HepG2 (cell line): Measurements from ENCODE around the gene GSTP1. TPM values are rescaled to one million over a fixed set of nuclear protein-coding genes. Genes with fewer than 3 reads are reported as not detected.

Source experiments
- EP300 ChIP-seq, 3 experiments: sonication (generic) in 1 of 3; formaldehyde crosslinking in 1 of 3; IDR thresholded peaks; 2 replicates each; pipeline versions ENCODE4 v1.5.1 to v1.6.1; 2011 to 2020; ENCODE audit warnings: low read depth in 2 of 3, low read length in 2 of 3, borderline replicate concordance in 1 of 3, improper control_type of control experiment in 1 of 3, mild to moderate bottlenecking in 1 of 3, missing genetic modification reagents in 1 of 3, moderate library complexity in 1 of 3
- ESRRA ChIP-seq: sonication (generic); formaldehyde crosslinking; IDR thresholded peaks from 2 replicates; pipeline ENCODE4 v1.5.1; 2020; ENCODE audit warnings: mild to moderate bottlenecking, low read depth, missing genetic modification reagents
- MIER3 ChIP-seq: IDR thresholded peaks from 2 replicates; pipeline ENCODE4 v1.6.1; 2016; ENCODE audit warnings: missing compliant biosample characterization, borderline replicate concordance
- RXRA ChIP-seq: sonication (generic); formaldehyde crosslinking; IDR thresholded peaks from 2 replicates; pipeline ENCODE4 v1.5.1; 2020; ENCODE audit warnings: missing genetic modification reagents
- ZNF670 ChIP-seq: sonication (generic); formaldehyde crosslinking; IDR thresholded peaks from 2 replicates; pipeline ENCODE4 v1.8.0; 2022; ENCODE audit warnings: mild to moderate bottlenecking, missing genetic modification reagents, borderline replicate concordance
- polyA plus RNA-seq, 8 experiments: library from polyadenylated mRNA; depleted of rRNA in 3 of 8; stranded (reverse) in 7 of 8; unstranded in 1 of 8; fragments of >200 nt; fragmentation: Illumina TruSeq in 4 of 8; extraction: Trizol in 4 of 8; gene quantifications; 2 replicates each; pipeline versions ENCODE4 v1.2.1 to v1.2.3, GENCODE V29; 2011 to 2016; ENCODE audit warnings: low read depth in 4 of 8, missing spikeins in 1 of 8, mixed read lengths in 1 of 8; ENCODE audit not compliant: insufficient read depth in 1 of 8
- total RNA-seq, 5 experiments: library from RNA; depleted of rRNA; stranded (reverse); fragments of >200 nt; fragmentation: Illumina TruSeq; extraction: Trizol; gene quantifications; 2 replicates each; pipeline ENCODE4 v1.2.3, GENCODE V29; 2016; ENCODE audit warnings: low read depth in 1 of 5
- TF ChIP-seq, protein P1 (sequence below): sonication (generic); formaldehyde crosslinking; IDR thresholded peaks from 2 replicates; pipeline ENCODE4 v1.9.0; 2021; ENCODE audit warnings: missing genetic modification reagents, borderline replicate concordance
- TF ChIP-seq, protein P2 (sequence below): sonication (generic); formaldehyde crosslinking; IDR thresholded peaks from 2 replicates; pipeline ENCODE4 v1.9.0; 2022; ENCODE audit warnings: low read depth, missing genetic modification reagents
- TF ChIP-seq, protein P3 (sequence below): sonication (generic); formaldehyde crosslinking; IDR thresholded peaks from 2 replicates; pipeline ENCODE4 v1.4.0; 2020; ENCODE audit warnings: missing genetic modification reagents
- TF ChIP-seq, protein P4 (sequence below): sonication (generic); formaldehyde crosslinking; IDR thresholded peaks from 2 replicates; pipeline ENCODE4 v1.4.0; 2020; ENCODE audit warnings: mild to moderate bottlenecking, low read depth, missing genetic modification reagents
- TF ChIP-seq, protein P5 (sequence below): sonication (generic); formaldehyde crosslinking; conservative IDR thresholded peaks from 2 replicates; pipeline ENCODE4 v1.8.1; 2023; ENCODE audit warnings: missing genetic modification reagents
- TF ChIP-seq, protein P6 (sequence below): sonication (generic); formaldehyde crosslinking; IDR thresholded peaks from 2 replicates; pipeline ENCODE4 v1.8.0; 2022; ENCODE audit warnings: mild to moderate bottlenecking, missing genetic modification reagents; ENCODE audit not compliant: insufficient replicate concordance

The GSTP1 gene
- total and polyA plus RNA-seq, 2 of the 13 experiments (the other 11 are each of a cell fraction or from before 2014, with no cell fraction given) = not detected

DNA sequence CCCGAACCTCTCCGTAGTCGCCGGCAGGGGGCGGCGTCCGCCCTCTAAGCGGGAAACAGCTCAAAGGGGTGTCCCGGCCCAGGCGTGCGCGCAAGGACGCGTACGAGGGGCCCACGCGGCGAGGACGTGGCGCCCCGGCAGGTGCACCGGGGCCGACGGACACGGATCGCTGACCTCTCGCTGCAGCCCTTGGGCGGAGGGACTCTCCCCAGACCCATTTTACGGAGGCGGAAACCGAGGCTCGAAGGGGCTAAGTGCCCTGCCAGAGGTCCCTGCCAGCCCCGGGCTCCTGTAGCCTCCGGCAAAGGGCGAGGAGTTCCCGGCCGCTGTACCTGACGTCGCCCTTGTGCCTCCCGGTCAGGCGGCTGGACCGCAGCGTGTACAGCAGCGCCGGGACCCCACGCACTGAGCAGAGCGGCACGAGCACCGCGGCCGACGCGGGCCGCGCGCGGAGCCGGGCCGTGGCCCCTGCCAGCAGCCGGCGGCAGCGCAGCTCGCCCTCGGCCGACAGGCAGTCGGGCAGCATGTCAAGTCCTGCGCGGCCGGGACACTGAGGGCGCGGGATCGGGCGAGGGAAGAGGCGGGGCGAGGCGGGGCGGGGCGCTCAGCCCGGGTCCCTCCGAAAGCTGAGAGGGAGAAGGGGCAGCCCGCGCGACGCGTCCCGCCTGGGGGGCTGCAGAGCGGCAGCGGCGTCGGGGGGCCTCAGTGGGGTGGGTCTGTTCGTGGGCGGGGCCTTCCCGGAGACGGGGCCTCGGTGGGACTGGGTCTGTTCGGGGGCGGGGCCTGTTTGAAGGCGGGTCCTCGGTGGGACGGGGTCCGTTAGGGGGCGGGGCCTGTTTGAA, 46.0 kb downstream of the GSTP1 start, which contains the start of gene NUDT8 (continued):
- TF ChIP-seq, protein P1, sequence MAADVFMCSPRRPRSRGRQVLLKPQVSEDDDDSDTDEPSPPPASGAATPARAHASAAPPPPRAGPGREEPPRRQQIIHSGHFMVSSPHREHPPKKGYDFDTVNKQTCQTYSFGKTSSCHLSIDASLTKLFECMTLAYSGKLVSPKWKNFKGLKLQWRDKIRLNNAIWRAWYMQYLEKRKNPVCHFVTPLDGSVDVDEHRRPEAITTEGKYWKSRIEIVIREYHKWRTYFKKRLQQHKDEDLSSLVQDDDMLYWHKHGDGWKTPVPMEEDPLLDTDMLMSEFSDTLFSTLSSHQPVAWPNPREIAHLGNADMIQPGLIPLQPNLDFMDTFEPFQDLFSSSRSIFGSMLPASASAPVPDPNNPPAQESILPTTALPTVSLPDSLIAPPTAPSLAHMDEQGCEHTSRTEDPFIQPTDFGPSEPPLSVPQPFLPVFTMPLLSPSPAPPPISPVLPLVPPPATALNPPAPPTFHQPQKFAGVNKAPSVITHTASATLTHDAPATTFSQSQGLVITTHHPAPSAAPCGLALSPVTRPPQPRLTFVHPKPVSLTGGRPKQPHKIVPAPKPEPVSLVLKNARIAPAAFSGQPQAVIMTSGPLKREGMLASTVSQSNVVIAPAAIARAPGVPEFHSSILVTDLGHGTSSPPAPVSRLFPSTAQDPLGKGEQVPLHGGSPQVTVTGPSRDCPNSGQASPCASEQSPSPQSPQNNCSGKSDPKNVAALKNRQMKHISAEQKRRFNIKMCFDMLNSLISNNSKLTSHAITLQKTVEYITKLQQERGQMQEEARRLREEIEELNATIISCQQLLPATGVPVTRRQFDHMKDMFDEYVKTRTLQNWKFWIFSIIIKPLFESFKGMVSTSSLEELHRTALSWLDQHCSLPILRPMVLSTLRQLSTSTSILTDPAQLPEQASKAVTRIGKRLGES (CRISPR knock-in tag) = 0 out of 2 replicates have a peak, but pooled peaks have one; percentile 46
- TF ChIP-seq RXRA (CRISPR knock-in tag) (peak; percentile 71), ZNF670 (CRISPR knock-in tag) (no peak), EP300 (IDR thresholded peaks at IDR 0.05; ENCODE audit: low read depth in 2 of 2, low read length in 2 of 2) (0 out of 4 replicates have a peak, but pooled peaks of 1 of the 2 experiments have one; percentile 18), EP300 (CRISPR knock-in tag; IDR thresholded peaks at IDR 0.05; ENCODE audit: borderline replicate concordance) (peak; percentile 36; the same call in 1 of the 2 replicates), MIER3 (CRISPR knock-in tag) (no peak; the same call in 1 of the 2 replicates), ESRRA (0 out of 2 replicates have a peak, but pooled peaks have one; percentile 43)
- TF ChIP-seq, protein P2, sequence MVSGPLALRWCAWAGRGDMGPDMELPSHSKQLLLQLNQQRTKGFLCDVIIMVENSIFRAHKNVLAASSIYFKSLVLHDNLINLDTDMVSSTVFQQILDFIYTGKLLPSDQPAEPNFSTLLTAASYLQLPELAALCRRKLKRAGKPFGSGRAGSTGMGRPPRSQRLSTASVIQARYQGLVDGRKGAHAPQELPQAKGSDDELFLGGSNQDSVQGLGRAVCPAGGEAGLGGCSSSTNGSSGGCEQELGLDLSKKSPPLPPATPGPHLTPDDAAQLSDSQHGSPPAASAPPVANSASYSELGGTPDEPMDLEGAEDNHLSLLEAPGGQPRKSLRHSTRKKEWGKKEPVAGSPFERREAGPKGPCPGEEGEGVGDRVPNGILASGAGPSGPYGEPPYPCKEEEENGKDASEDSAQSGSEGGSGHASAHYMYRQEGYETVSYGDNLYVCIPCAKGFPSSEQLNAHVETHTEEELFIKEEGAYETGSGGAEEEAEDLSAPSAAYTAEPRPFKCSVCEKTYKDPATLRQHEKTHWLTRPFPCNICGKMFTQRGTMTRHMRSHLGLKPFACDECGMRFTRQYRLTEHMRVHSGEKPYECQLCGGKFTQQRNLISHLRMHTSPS = no peak
- TF ChIP-seq, protein P3, sequence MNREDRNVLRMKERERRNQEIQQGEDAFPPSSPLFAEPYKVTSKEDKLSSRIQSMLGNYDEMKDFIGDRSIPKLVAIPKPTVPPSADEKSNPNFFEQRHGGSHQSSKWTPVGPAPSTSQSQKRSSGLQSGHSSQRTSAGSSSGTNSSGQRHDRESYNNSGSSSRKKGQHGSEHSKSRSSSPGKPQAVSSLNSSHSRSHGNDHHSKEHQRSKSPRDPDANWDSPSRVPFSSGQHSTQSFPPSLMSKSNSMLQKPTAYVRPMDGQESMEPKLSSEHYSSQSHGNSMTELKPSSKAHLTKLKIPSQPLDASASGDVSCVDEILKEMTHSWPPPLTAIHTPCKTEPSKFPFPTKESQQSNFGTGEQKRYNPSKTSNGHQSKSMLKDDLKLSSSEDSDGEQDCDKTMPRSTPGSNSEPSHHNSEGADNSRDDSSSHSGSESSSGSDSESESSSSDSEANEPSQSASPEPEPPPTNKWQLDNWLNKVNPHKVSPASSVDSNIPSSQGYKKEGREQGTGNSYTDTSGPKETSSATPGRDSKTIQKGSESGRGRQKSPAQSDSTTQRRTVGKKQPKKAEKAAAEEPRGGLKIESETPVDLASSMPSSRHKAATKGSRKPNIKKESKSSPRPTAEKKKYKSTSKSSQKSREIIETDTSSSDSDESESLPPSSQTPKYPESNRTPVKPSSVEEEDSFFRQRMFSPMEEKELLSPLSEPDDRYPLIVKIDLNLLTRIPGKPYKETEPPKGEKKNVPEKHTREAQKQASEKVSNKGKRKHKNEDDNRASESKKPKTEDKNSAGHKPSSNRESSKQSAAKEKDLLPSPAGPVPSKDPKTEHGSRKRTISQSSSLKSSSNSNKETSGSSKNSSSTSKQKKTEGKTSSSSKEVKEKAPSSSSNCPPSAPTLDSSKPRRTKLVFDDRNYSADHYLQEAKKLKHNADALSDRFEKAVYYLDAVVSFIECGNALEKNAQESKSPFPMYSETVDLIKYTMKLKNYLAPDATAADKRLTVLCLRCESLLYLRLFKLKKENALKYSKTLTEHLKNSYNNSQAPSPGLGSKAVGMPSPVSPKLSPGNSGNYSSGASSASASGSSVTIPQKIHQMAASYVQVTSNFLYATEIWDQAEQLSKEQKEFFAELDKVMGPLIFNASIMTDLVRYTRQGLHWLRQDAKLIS (CRISPR knock-in tag) = no peak
- TF ChIP-seq, protein P4, sequence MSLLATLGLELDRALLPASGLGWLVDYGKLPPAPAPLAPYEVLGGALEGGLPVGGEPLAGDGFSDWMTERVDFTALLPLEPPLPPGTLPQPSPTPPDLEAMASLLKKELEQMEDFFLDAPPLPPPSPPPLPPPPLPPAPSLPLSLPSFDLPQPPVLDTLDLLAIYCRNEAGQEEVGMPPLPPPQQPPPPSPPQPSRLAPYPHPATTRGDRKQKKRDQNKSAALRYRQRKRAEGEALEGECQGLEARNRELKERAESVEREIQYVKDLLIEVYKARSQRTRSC (CRISPR knock-in tag) = no peak
- TF ChIP-seq, protein P5, sequence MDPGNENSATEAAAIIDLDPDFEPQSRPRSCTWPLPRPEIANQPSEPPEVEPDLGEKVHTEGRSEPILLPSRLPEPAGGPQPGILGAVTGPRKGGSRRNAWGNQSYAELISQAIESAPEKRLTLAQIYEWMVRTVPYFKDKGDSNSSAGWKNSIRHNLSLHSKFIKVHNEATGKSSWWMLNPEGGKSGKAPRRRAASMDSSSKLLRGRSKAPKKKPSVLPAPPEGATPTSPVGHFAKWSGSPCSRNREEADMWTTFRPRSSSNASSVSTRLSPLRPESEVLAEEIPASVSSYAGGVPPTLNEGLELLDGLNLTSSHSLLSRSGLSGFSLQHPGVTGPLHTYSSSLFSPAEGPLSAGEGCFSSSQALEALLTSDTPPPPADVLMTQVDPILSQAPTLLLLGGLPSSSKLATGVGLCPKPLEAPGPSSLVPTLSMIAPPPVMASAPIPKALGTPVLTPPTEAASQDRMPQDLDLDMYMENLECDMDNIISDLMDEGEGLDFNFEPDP = no peak
- TF ChIP-seq, protein P6, sequence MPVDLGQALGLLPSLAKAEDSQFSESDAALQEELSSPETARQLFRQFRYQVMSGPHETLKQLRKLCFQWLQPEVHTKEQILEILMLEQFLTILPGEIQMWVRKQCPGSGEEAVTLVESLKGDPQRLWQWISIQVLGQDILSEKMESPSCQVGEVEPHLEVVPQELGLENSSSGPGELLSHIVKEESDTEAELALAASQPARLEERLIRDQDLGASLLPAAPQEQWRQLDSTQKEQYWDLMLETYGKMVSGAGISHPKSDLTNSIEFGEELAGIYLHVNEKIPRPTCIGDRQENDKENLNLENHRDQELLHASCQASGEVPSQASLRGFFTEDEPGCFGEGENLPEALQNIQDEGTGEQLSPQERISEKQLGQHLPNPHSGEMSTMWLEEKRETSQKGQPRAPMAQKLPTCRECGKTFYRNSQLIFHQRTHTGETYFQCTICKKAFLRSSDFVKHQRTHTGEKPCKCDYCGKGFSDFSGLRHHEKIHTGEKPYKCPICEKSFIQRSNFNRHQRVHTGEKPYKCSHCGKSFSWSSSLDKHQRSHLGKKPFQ (CRISPR knock-in tag) = peak; percentile 61
